ENCODE results near the gene SKAP1. TPM values are rescaled to one million over a fixed set of nuclear protein-coding genes. Genes with fewer than 3 reads are reported as not detected.

SKAP1 gene
- polyA plus RNA-seq, 3 donors, result 0.13 to 1.0 (median 0.52) TPM

- H3K36me3 Mint-ChIP-seq, result no peaks in the 10 kb centered on the region
- H3K27ac ChIP-seq (ENCODE audit: low read depth in 1 of 2, low read length in 2 of 2), result no peak overlapping the region
- no peak for DNase-seq
- no peaks in the 10 kb centered on the region for H3K4me1 ChIP-seq (ENCODE audit: control insufficient read depth in 1 of 2, insufficient read depth in 2 of 2, low read length in 2 of 2)
- no peak for TF ChIP-seq CTCF (IDR thresholded peaks at IDR 0.05)
- H3K79me2 ChIP-seq (ENCODE audit: insufficient read depth, low read length), result no peaks in the 10 kb centered on the region
- peaks cover 0 to 3% of the 10 kb centered on the region in 2 donors for H3K27me3 ChIP-seq (ENCODE audit: control insufficient read depth in 2 of 2, insufficient read depth in 2 of 2, low read length in 2 of 2)
- intact Hi-C loops (cut with micrococcal nuclease), result no loop called here
- H3K27me3 Mint-ChIP-seq (ENCODE audit: low read depth in 3 of 3), result peaks cover 6 to 10% (median 9%) of the 10 kb centered on the region in 3 donors
- H2AFZ ChIP-seq (ENCODE audit: insufficient read depth, low read depth, low read length, poor library complexity, severe bottlenecking), result no peak overlapping the region
- no peak overlapping the region for H3K4me2 ChIP-seq (replicated peaks; ENCODE audit: extremely low read depth, low read length, poor library complexity, severe bottlenecking)
- no peak overlapping the region for H3K27ac Mint-ChIP-seq
- no peak overlapping the region for H3K9ac ChIP-seq (ENCODE audit: insufficient read depth, low read length, poor library complexity, severe bottlenecking)
- no peaks in the 10 kb centered on the region for H3K9me3 Mint-ChIP-seq
- no peaks in the 10 kb centered on the region for H3K4me1 Mint-ChIP-seq
- 92% methylated on average over 2 of the region's 4 CpGs for WGBS (ENCODE audit: insufficient coverage)
- H3K4me3 Mint-ChIP-seq, result no peak overlapping the region
- H3K4me3 ChIP-seq (replicated peaks in 1 of 3; ENCODE audit: low read depth in 2 of 3, low read length in 3 of 3), result no peak overlapping the region
- no peaks in the 10 kb centered on the region for H3K36me3 ChIP-seq (replicated peaks in 1 of 2; ENCODE audit: control insufficient read depth in 1 of 2, insufficient read depth in 2 of 2, low read length in 2 of 2)
- no peaks in the 10 kb centered on the region for H4K20me1 ChIP-seq (ENCODE audit: insufficient read depth, low read length)
- H3K9me3 ChIP-seq (replicated peaks in 1 of 2; ENCODE audit: control insufficient read depth in 1 of 2, insufficient read depth in 1 of 2, low read length in 2 of 2), result no peaks in the 10 kb centered on the region
These were observed 250.7 kb downstream of the SKAP1 start for GRCh38 chr17:48179071-48179945.

- H3K4me3 Mint-ChIP-seq, result no peak overlapping the region
These were observed 251.7 kb downstream of the SKAP1 start for GRCh38 chr17:48178317-48178716.

More at GRCh38 chr17:48178317-48178716, 251.7 kb downstream of the SKAP1 start:
- DNase-seq, result no peak
- Histone ChIP-seq H3K27me3 (ENCODE audit: control insufficient read depth in 2 of 2, insufficient read depth in 2 of 2, low read length in 2 of 2) (peaks cover 0 to 2% of the 10 kb centered on the region in 2 donors), H3K36me3 (replicated peaks in 1 of 2; ENCODE audit: control insufficient read depth in 1 of 2, insufficient read depth in 2 of 2, low read length in 2 of 2) (no peaks in the 10 kb centered on the region), H3K27ac (ENCODE audit: low read depth in 1 of 2, low read length in 2 of 2) (no peak overlapping the region), H2AFZ (ENCODE audit: insufficient read depth, low read depth, low read length, poor library complexity, severe bottlenecking) (no peak overlapping the region), H4K20me1 (ENCODE audit: insufficient read depth, low read length) (no peaks in the 10 kb centered on the region), H3K4me3 (replicated peaks in 1 of 3; ENCODE audit: low read depth in 2 of 3, low read length in 3 of 3) (no peak overlapping the region), H3K4me1 (ENCODE audit: control insufficient read depth in 1 of 2, insufficient read depth in 2 of 2, low read length in 2 of 2) (no peaks in the 10 kb centered on the region), H3K4me2 (replicated peaks; ENCODE audit: extremely low read depth, low read length, poor library complexity, severe bottlenecking) (no peak overlapping the region), H3K9me3 (replicated peaks in 1 of 2; ENCODE audit: control insufficient read depth in 1 of 2, insufficient read depth in 1 of 2, low read length in 2 of 2) (no peaks in the 10 kb centered on the region), H3K79me2 (ENCODE audit: insufficient read depth, low read length) (no peaks in the 10 kb centered on the region), H3K9ac (ENCODE audit: insufficient read depth, low read length, poor library complexity, severe bottlenecking) (no peak overlapping the region)
- WGBS (ENCODE audit: insufficient coverage), result no CpG with 5 or more reads among the region's 4 CpGs
- peaks cover 6 to 8% (median 8%) of the 10 kb centered on the region in 3 donors for H3K27me3 Mint-ChIP-seq (ENCODE audit: low read depth in 3 of 3)
- H3K4me1 Mint-ChIP-seq, result no peaks in the 10 kb centered on the region
- H3K9me3 Mint-ChIP-seq, result no peaks in the 10 kb centered on the region
- no peaks in the 10 kb centered on the region for H3K36me3 Mint-ChIP-seq
- no peak overlapping the region for H3K27ac Mint-ChIP-seq
- intact Hi-C loops (cut with micrococcal nuclease), result no loop called here
- no peak for TF ChIP-seq CTCF (IDR thresholded peaks at IDR 0.05)
